HFFc6 (cell line): ENCODE results near the gene ACTG1. TPM values are rescaled to one million over a fixed set of nuclear protein-coding genes. Genes with fewer than 3 reads are reported as not detected.

Source experiments
- DNase-seq: peaks from one replicate; pipeline ENCODE4 v3.0.0-alpha.2; 2018
- H3K27ac Mint-ChIP-seq: 2 replicates; pipeline ENCODE4 v1.8.0; 2020; ENCODE audit warnings: mild to moderate bottlenecking, mixed read lengths
- H3K27me3 Mint-ChIP-seq: 2 replicates; pipeline ENCODE4 v1.8.0; 2021; ENCODE audit warnings: mild to moderate bottlenecking, moderate library complexity, mixed read lengths; ENCODE audit not compliant: insufficient read depth
- H3K36me3 Mint-ChIP-seq: 2 replicates; pipeline ENCODE4 v1.8.0; 2021; ENCODE audit warnings: low read depth, mixed read lengths
- H3K4me1 Mint-ChIP-seq: 2 replicates; pipeline ENCODE4 v1.8.0; 2020; ENCODE audit warnings: low read depth, mixed read lengths
- H3K4me3 Mint-ChIP-seq: 2 replicates; pipeline ENCODE4 v1.8.0; 2020; ENCODE audit warnings: mild to moderate bottlenecking, moderate library complexity, mixed read lengths
- H3K9me3 Mint-ChIP-seq: 2 replicates; pipeline ENCODE4 v1.8.0; 2020; ENCODE audit warnings: mild to moderate bottlenecking, mixed read lengths
- CTCF ChIP-seq: fragments of 200-600 bp; sonication (generic); IDR thresholded peaks from 2 replicates; pipeline ENCODE4 v1.5.0; 2021; ENCODE audit warnings: antibody characterized with exemption, mild to moderate bottlenecking
- total RNA-seq, 6 experiments: library from RNA; stranded (reverse); fragmentation: NEBNext Ultra II Directional; extraction: Animal tissue kit (Norgen Biotek cat#: 25700); gene quantifications; 2 replicates in 1 of 6; 3 replicates in 5 of 6; pipeline ENCODE4 v1.2.3, GENCODE V29; 2021

The ACTG1 gene
- total RNA-seq, 6 experiments from 2014 or later = 7,891 to 11,135 (median 9,908) TPM

GRCh38 chr17:81539961-81540675 is 27.5 kb upstream of the ACTG1 start:
- DNase-seq = no peak
- H3K27ac Mint-ChIP-seq = no peak overlapping the region
- peak; percentile 38; the same call in 1 of the 2 replicates for TF ChIP-seq CTCF
- H3K9me3 Mint-ChIP-seq = no peaks in the 10 kb centered on the region
- H3K4me1 Mint-ChIP-seq = no peaks in the 10 kb centered on the region
- H3K36me3 Mint-ChIP-seq = no peaks in the 10 kb centered on the region
- H3K27me3 Mint-ChIP-seq = peaks cover 8% of the 10 kb centered on the region
- H3K4me3 Mint-ChIP-seq = no peak overlapping the region

GRCh38 chr17:81539571-81539900 is 26.9 kb upstream of the ACTG1 start:
- no peak for TF ChIP-seq CTCF
- no peak overlapping the region for H3K4me3 Mint-ChIP-seq
- no peak for DNase-seq
- H3K27me3 Mint-ChIP-seq = peaks cover 8% of the 10 kb centered on the region
- H3K27ac Mint-ChIP-seq = no peak overlapping the region
- no peaks in the 10 kb centered on the region for H3K9me3 Mint-ChIP-seq
- no peaks in the 10 kb centered on the region for H3K36me3 Mint-ChIP-seq
- H3K4me1 Mint-ChIP-seq = no peaks in the 10 kb centered on the region

GRCh38 chr17:81538651-81539570 is 26.3 kb upstream of the ACTG1 start:
- Mint-ChIP-seq H3K27me3 (peaks cover 8% of the 10 kb centered on the region), H3K27ac (no peak overlapping the region)

GRCh38 chr17:81537856-81538555 is 25.4 kb upstream of the ACTG1 start:
- H3K27ac Mint-ChIP-seq = no peak overlapping the region
- no peak for DNase-seq

More at GRCh38 chr17:81538651-81539570, 26.3 kb upstream of the ACTG1 start:
- no peak for TF ChIP-seq CTCF
- H3K9me3 Mint-ChIP-seq = no peaks in the 10 kb centered on the region
- DNase-seq = no peak
- no peaks in the 10 kb centered on the region for H3K36me3 Mint-ChIP-seq
- no peaks in the 10 kb centered on the region for H3K4me1 Mint-ChIP-seq
- no peak overlapping the region for H3K4me3 Mint-ChIP-seq

More at GRCh38 chr17:81537856-81538555, 25.4 kb upstream of the ACTG1 start:
- no peak for TF ChIP-seq CTCF
- no peaks in the 10 kb centered on the region for H3K4me1 Mint-ChIP-seq
- no peak overlapping the region for H3K4me3 Mint-ChIP-seq
- no peaks in the 10 kb centered on the region for H3K9me3 Mint-ChIP-seq
- H3K27me3 Mint-ChIP-seq = peaks cover 10% of the 10 kb centered on the region
- no peaks in the 10 kb centered on the region for H3K36me3 Mint-ChIP-seq
